HepG2 (cell line): Measurements from ENCODE around the gene RGS14. TPM values are rescaled to one million over a fixed set of nuclear protein-coding genes. Genes with fewer than 3 reads are reported as not detected.

ENCODE experiments used
- ATAC-seq: fragments of 200-7000 bp; cut with Tn5 transposase; 3 replicates; pipeline ENCODE4 v1.9.1; 2020; ENCODE audit warnings: mild to moderate bottlenecking, moderate library complexity
- BruUV-seq: library from RNA; stranded (reverse); fragments of 400-500 nt; replicated peaks from 2 replicates; lab custom pipeline; 2021; lab: Mats Ljungman, UMichigan
- CTCF ChIA-PET: fragments of 300-600 bp; formaldehyde crosslinking; extraction: SDS; loops from one replicate; lab custom pipeline; 2021; ENCODE audit warnings: low total read pairs, inconsistent platforms, low intra/inter-chr PET ratio; lab: Yijun Ruan, JAX
- POLR2A ChIA-PET: fragments of 350-600 bp; sonication (Branson Sonifier 250); formaldehyde crosslinking; loops from one replicate; lab custom pipeline; 2020; ENCODE audit warnings: antibody characterized with exemption, inconsistent platforms; lab: Yijun Ruan, JAX
- DNase-seq: peaks from one replicate; pipeline ENCODE4 v3.0.0-alpha.2; 2015; ENCODE audit warnings: low spot score
- FAIRE-seq: peaks from 3 replicates; lab custom pipeline; 2011; peaks lifted over from hg19 to GRCh38; lab: Jason Lieb, UNC
- H2AFZ ChIP-seq: one replicate; pipeline ENCODE4 v1.6.1; 2011; ENCODE audit warnings: low read length, inconsistent platforms
- H3K27ac ChIP-seq: fragments of 300-600 bp; 3 replicates; pipeline ENCODE4 v1.8.0; 2011; ENCODE audit warnings: mixed run types, mild to moderate bottlenecking, mixed read lengths, low read length, inconsistent platforms; ENCODE audit not compliant: insufficient read depth; ENCODE audit errors: extremely low read length
- H3K27me3 ChIP-seq, 2 experiments: fragments of 200-600 bp in 1 of 2; 2 replicates in 1 of 2; 3 replicates in 1 of 2; pipeline versions ENCODE4 v1.6.0 to v1.8.0; 2011; ENCODE audit warnings: low read length in 2 of 2, mild to moderate bottlenecking in 2 of 2, moderate library complexity in 2 of 2, inconsistent platforms in 1 of 2; ENCODE audit not compliant: insufficient read depth in 2 of 2, control insufficient read depth in 1 of 2
- H3K36me3 ChIP-seq, 2 experiments: fragments of 200-600 bp in 1 of 2; replicated peaks in 1 of 2; 2 replicates in 1 of 2; 3 replicates in 1 of 2; pipeline versions ENCODE4 v1.5.1 to v1.8.0; 2011; ENCODE audit warnings: low read length in 2 of 2, inconsistent platforms in 1 of 2; ENCODE audit not compliant: insufficient read depth in 2 of 2, control insufficient read depth in 1 of 2
- H3K4me1 ChIP-seq: 2 replicates; pipeline ENCODE4 v1.5.1; 2012; ENCODE audit warnings: low read length, inconsistent platforms; ENCODE audit not compliant: insufficient read depth
- H3K4me2 ChIP-seq: 2 replicates; pipeline ENCODE4 v1.6.0; 2011; ENCODE audit warnings: low read depth, low read length, inconsistent platforms
- H3K4me3 ChIP-seq, 3 experiments: fragments of 200-600 bp in 1 of 3; sonication (generic), shearing (Covaris generic) in 1 of 3; replicated peaks in 1 of 3; 2 replicates each; pipeline ENCODE4 v1.5.1; 2011 to 2016; ENCODE audit warnings: low read length in 3 of 3, inconsistent platforms in 2 of 3, low read depth in 2 of 3, mild to moderate bottlenecking in 2 of 3, control low read depth in 1 of 3, mixed read lengths in 1 of 3; ENCODE audit not compliant: insufficient read depth in 1 of 3
- H3K79me2 ChIP-seq: one replicate; pipeline ENCODE4 v1.6.1; 2011; ENCODE audit warnings: low read length, inconsistent platforms; ENCODE audit not compliant: insufficient read depth
- H3K9ac ChIP-seq: 2 replicates; pipeline ENCODE4 v1.6.0; 2011; ENCODE audit warnings: mild to moderate bottlenecking, low read depth, low read length, inconsistent platforms; ENCODE audit not compliant: insufficient read depth
- H3K9me3 ChIP-seq: 2 replicates; pipeline ENCODE4 v1.5.1; 2012; ENCODE audit warnings: mild to moderate bottlenecking, low read length
- H4K20me1 ChIP-seq: 2 replicates; pipeline ENCODE4 v1.6.0; 2011; ENCODE audit warnings: inconsistent platforms, mild to moderate bottlenecking, low read length, moderate library complexity; ENCODE audit not compliant: insufficient read depth
- ARID2 ChIP-seq: sonication (generic); formaldehyde crosslinking; IDR thresholded peaks from 2 replicates; pipeline ENCODE4 v1.8.1; 2022; ENCODE audit warnings: mild to moderate bottlenecking, missing genetic modification reagents, borderline replicate concordance
- ATM ChIP-seq: fragments of 450-650 bp; IDR thresholded peaks from 2 replicates; pipeline ENCODE4 v1.7.1; 2017; ENCODE audit warnings: mild to moderate bottlenecking, borderline replicate concordance
- CHCHD3 ChIP-seq: sonication (generic); formaldehyde crosslinking; IDR thresholded peaks from 2 replicates; pipeline ENCODE4 v1.8.0; 2022; ENCODE audit warnings: mild to moderate bottlenecking, missing genetic modification reagents, moderate library complexity
- FLYWCH1 ChIP-seq: sonication (generic); formaldehyde crosslinking; IDR thresholded peaks from 2 replicates; pipeline ENCODE4 v1.8.1; 2023; ENCODE audit warnings: mild to moderate bottlenecking, missing genetic modification reagents
- NFE2L2 ChIP-seq: fragments of 150-350 bp; IDR thresholded peaks from 2 replicates; pipeline ENCODE4 v1.6.1; 2014; ENCODE audit warnings: low read length
- RNF2 ChIP-seq: fragments of 450-650 bp; conservative IDR thresholded peaks from 2 replicates; pipeline ENCODE4 v1.6.1; 2016; ENCODE audit warnings: low read depth
- ZNF143 ChIP-seq: sonication (generic); formaldehyde crosslinking; IDR thresholded peaks from 2 replicates; pipeline ENCODE4 v1.4.0; 2020; ENCODE audit warnings: missing genetic modification reagents
- ZNF629 ChIP-seq: sonication (generic); formaldehyde crosslinking; conservative IDR thresholded peaks from 2 replicates; pipeline ENCODE4 v1.5.0; 2020; ENCODE audit warnings: missing genetic modification reagents
- WGBS: methylation state at CpG from one replicate; pipeline ENCODE4 v1.1.6; 2017; ENCODE audit warnings: low lambda C conversion rate; 5-methylcytosine and 5-hydroxymethylcytosine counted together
- in situ Hi-C: cut with HindIII; loops from 2 replicates; pipeline ENCODE4 v1.10.0; 2017; ENCODE audit warnings: low pct_unique_long_range_greater_than_20kb; ENCODE audit not compliant: extremely low pct_ligation_motif_present
- intact Hi-C: fragments of 100-400 bp; cut with micrococcal nuclease; formaldehyde crosslinking; loops from one replicate; pipeline ENCODE4 v1.10.0; 2022; ENCODE audit not compliant: unreplicated experiment
- polyA plus RNA-seq, 8 experiments: library from polyadenylated mRNA; depleted of rRNA in 3 of 8; stranded (reverse) in 7 of 8; unstranded in 1 of 8; fragments of >200 nt; fragmentation: Illumina TruSeq in 4 of 8; extraction: Trizol in 4 of 8; gene quantifications; 2 replicates each; pipeline versions ENCODE4 v1.2.1 to v1.2.3, GENCODE V29; 2011 to 2016; ENCODE audit warnings: low read depth in 4 of 8, missing spikeins in 1 of 8, mixed read lengths in 1 of 8; ENCODE audit not compliant: insufficient read depth in 1 of 8
- total RNA-seq, 5 experiments: library from RNA; depleted of rRNA; stranded (reverse); fragments of >200 nt; fragmentation: Illumina TruSeq; extraction: Trizol; gene quantifications; 2 replicates each; pipeline ENCODE4 v1.2.3, GENCODE V29; 2016; ENCODE audit warnings: low read depth in 1 of 5
- TF ChIP-seq, protein P1 (sequence below): sonication (generic); formaldehyde crosslinking; conservative IDR thresholded peaks from 2 replicates; pipeline ENCODE4 v1.8.1; 2023; ENCODE audit warnings: missing genetic modification reagents
- TF ChIP-seq, protein P2 (sequence below): IDR thresholded peaks from 2 replicates; pipeline ENCODE4 v1.6.1; 2016; ENCODE audit warnings: mild to moderate bottlenecking, missing biosample characterization, missing genetic modification reagents
- TF ChIP-seq, protein P3 (sequence below): sonication (generic); formaldehyde crosslinking; IDR thresholded peaks from 2 replicates; pipeline ENCODE4 v1.5.1; 2020; ENCODE audit warnings: missing genetic modification reagents, mild to moderate bottlenecking, borderline replicate concordance
- TF ChIP-seq, protein P4 (sequence below): IDR thresholded peaks from 2 replicates; pipeline ENCODE4 v1.6.1; 2016; ENCODE audit warnings: control low read depth

Gene RGS14
- total and polyA plus RNA-seq, 2 of the 13 experiments (the other 11 are each of a cell fraction or from before 2014, with no cell fraction given) = 11.1 to 17.2 TPM

DNA sequence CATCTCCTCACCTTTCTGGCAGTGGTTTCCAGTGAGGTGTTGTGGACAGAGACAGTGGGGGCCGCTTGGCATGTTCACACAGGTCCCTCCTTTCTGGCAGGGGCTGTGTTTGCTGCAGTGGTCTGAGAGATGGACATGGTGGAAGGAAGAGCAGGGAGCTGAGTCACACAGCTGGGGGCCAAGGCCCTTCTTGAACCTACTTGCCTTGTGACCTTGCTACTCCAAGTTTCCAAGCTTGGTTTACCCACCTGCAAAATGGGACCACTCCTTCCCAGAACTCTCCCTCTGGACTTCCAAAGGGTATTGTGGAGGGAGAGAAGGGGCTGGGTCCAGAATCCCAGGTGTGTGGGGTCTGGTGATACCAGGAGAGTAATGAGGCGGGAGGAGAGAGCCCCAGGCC, 47.6 kb downstream of the RGS14 start:
- Histone ChIP-seq H3K9me3 (no peaks in the 10 kb centered on the region), H3K4me3 (no peak overlapping the region), H4K20me1 (no peaks in the 10 kb centered on the region), H3K27ac (no peak overlapping the region), H2AFZ (no peak overlapping the region), H3K27me3 (no peaks in the 10 kb centered on the region), H3K36me3 (no peaks in the 10 kb centered on the region), H3K79me2 (no peaks in the 10 kb centered on the region), H3K4me1 (peaks cover 28% of the 10 kb centered on the region), H3K9ac (no peak overlapping the region), H3K4me2 (no peak overlapping the region)
- POLR2A ChIA-PET = interaction anchor here (1.1 to 3.3 kb wide), 6 partner anchors 20 to 92 kb away, joined by 3 to 19 read pairs (median 7); partner anchors contain the start of genes GRK6, PDLIM7 and PRR7
- in situ Hi-C loops (no loop called here), intact Hi-C loops (no loop called here)
- BruUV-seq = no TSS peak
- CTCF ChIA-PET = interaction anchor here (0.8 to 2.3 kb wide), 2 partner anchors 34 to 50 kb away, joined by 3 to 35 read pairs; no protein-coding TSS in a partner anchor
- 71% methylated on average over 2 of the region's 2 CpGs for WGBS
- FAIRE-seq (no peak), DNase-seq (no peak), ATAC-seq (no peak)
- TF ChIP-seq RNF2 = no peak
- no peak for TF ChIP-seq ARID2
- TF ChIP-seq ATM = no peak
- TF ChIP-seq NFE2L2 = no peak
- TF ChIP-seq FLYWCH1 (CRISPR knock-in tag) = no peak
- peak; percentile 56; the same call in 1 of the 2 replicates for TF ChIP-seq ZNF629
- TF ChIP-seq, protein P1, sequence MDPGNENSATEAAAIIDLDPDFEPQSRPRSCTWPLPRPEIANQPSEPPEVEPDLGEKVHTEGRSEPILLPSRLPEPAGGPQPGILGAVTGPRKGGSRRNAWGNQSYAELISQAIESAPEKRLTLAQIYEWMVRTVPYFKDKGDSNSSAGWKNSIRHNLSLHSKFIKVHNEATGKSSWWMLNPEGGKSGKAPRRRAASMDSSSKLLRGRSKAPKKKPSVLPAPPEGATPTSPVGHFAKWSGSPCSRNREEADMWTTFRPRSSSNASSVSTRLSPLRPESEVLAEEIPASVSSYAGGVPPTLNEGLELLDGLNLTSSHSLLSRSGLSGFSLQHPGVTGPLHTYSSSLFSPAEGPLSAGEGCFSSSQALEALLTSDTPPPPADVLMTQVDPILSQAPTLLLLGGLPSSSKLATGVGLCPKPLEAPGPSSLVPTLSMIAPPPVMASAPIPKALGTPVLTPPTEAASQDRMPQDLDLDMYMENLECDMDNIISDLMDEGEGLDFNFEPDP (CRISPR knock-in tag) = no peak

DNA sequence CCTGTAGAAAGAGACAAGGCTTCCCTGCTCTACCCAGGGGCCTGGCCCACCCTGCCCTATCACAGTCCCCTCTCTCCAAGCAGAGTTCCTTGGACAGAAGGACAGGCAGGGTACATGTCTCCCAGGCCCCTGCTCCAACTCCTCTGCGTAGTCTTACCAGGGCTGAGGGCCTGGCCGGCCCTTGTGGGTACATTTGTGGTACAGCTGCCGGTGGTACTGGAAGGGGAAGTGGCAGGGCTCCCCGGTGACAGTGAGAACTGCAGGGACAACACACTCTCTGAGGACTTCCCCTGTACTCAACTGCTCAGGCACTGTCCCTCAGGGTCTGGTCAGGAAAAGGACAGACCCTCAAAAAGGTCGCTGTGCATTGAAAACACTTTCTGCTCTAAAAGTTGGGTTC, 48.1 kb downstream of the RGS14 start:
- TF ChIP-seq, protein P2, sequence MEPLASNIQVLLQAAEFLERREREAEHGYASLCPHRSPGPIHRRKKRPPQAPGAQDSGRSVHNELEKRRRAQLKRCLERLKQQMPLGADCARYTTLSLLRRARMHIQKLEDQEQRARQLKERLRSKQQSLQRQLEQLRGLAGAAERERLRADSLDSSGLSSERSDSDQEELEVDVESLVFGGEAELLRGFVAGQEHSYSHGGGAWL (CRISPR knock-in tag) = no peak
- TF ChIP-seq, protein P3, sequence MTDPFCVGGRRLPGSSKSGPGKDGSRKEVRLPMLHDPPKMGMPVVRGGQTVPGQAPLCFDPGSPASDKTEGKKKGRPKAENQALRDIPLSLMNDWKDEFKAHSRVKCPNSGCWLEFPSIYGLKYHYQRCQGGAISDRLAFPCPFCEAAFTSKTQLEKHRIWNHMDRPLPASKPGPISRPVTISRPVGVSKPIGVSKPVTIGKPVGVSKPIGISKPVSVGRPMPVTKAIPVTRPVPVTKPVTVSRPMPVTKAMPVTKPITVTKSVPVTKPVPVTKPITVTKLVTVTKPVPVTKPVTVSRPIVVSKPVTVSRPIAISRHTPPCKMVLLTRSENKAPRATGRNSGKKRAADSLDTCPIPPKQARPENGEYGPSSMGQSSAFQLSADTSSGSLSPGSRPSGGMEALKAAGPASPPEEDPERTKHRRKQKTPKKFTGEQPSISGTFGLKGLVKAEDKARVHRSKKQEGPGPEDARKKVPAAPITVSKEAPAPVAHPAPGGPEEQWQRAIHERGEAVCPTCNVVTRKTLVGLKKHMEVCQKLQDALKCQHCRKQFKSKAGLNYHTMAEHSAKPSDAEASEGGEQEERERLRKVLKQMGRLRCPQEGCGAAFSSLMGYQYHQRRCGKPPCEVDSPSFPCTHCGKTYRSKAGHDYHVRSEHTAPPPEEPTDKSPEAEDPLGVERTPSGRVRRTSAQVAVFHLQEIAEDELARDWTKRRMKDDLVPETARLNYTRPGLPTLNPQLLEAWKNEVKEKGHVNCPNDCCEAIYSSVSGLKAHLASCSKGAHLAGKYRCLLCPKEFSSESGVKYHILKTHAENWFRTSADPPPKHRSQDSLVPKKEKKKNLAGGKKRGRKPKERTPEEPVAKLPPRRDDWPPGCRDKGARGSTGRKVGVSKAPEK (CRISPR knock-in tag) = no peak
- no peak for TF ChIP-seq CHCHD3 (CRISPR knock-in tag)
- TF ChIP-seq, protein P4, sequence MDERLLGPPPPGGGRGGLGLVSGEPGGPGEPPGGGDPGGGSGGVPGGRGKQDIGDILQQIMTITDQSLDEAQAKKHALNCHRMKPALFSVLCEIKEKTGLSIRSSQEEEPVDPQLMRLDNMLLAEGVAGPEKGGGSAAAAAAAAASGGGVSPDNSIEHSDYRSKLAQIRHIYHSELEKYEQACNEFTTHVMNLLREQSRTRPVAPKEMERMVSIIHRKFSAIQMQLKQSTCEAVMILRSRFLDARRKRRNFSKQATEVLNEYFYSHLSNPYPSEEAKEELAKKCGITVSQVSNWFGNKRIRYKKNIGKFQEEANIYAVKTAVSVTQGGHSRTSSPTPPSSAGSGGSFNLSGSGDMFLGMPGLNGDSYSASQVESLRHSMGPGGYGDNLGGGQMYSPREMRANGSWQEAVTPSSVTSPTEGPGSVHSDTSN = no peak
- no peak for TF ChIP-seq ZNF143 (CRISPR knock-in tag)
- no peak overlapping the region for H2AFZ ChIP-seq
- H3K4me2 ChIP-seq = no peak overlapping the region
- FAIRE-seq = no peak
- intact Hi-C loops = no loop called here
- no peaks in the 10 kb centered on the region for H3K36me3 ChIP-seq
- in situ Hi-C loops = no loop called here
- BruUV-seq = no TSS peak
- H3K4me1 ChIP-seq = peaks cover 28% of the 10 kb centered on the region
- ChIA-PET POLR2A (interaction anchor here (1.4 to 3.3 kb wide), 3 partner anchors 21 to 41 kb away, joined by 3 to 19 read pairs (median 11); partner anchors contain the start of genes GRK6 and PRR7), CTCF (no interaction called here)
- no peaks in the 10 kb centered on the region for H3K9me3 ChIP-seq
- 45% methylated on average over 2 of the region's 5 CpGs for WGBS
- no peaks in the 10 kb centered on the region for H3K27me3 ChIP-seq
- H3K79me2 ChIP-seq = no peaks in the 10 kb centered on the region
- no peak overlapping the region for H3K4me3 ChIP-seq
- H3K27ac ChIP-seq = no peak overlapping the region
- ATAC-seq = no peak
- no peak for DNase-seq
- no peaks in the 10 kb centered on the region for H4K20me1 ChIP-seq
- H3K9ac ChIP-seq = no peak overlapping the region
